WTC11 (cell line): ENCODE data around the gene PAFAH2. TPM values are rescaled to one million over a fixed set of nuclear protein-coding genes. Genes with fewer than 3 reads are reported as not detected.

Source experiments
- ATAC-seq: fragments of 200-7000 bp; cut with Tn5 transposase; 2 replicates; pipeline ENCODE4 v1.10.0; 2021; ENCODE audit warnings: mild to moderate bottlenecking, moderate library complexity
- CTCF ChIA-PET: fragments of 300-600 bp; sonication (Branson Sonifier 250); formaldehyde crosslinking; loops from one replicate; lab custom pipeline; 2021; ENCODE audit warnings: antibody characterized with exemption; lab: Charles Lee
- POLR2A ChIA-PET: fragments of 350-600 bp; sonication (Branson Sonifier 250); formaldehyde crosslinking; loops from one replicate; lab custom pipeline; 2021; ENCODE audit warnings: antibody characterized with exemption; lab: Charles Lee
- DNase-seq: peaks from one replicate; pipeline ENCODE4 v3.0.0; 2021; ENCODE audit warnings: low spot score
- H3K27ac Mint-ChIP-seq: 2 replicates; pipeline ENCODE4 v1.8.0; 2021; ENCODE audit warnings: mixed read lengths
- H3K27me3 Mint-ChIP-seq: 2 replicates; pipeline ENCODE4 v1.8.0; 2021; ENCODE audit warnings: low read depth, mild to moderate bottlenecking, moderate library complexity, mixed read lengths
- H3K36me3 Mint-ChIP-seq: 2 replicates; pipeline ENCODE4 v1.8.0; 2021; ENCODE audit warnings: mixed read lengths
- H3K4me1 Mint-ChIP-seq: 2 replicates; pipeline ENCODE4 v1.8.0; 2022; ENCODE audit warnings: mixed read lengths
- H3K4me3 Mint-ChIP-seq: 2 replicates; pipeline ENCODE4 v1.8.0; 2021; ENCODE audit warnings: mild to moderate bottlenecking, moderate library complexity, mixed read lengths
- H3K9me3 Mint-ChIP-seq: 2 replicates; pipeline ENCODE4 v1.8.0; 2021; ENCODE audit warnings: mixed read lengths
- AFF4 ChIP-seq: sonication (generic); formaldehyde crosslinking; IDR thresholded peaks from 2 replicates; pipeline ENCODE4 v1.8.1; 2023; ENCODE audit warnings: mild to moderate bottlenecking, missing genetic modification reagents, borderline replicate concordance
- ARID4B ChIP-seq: sonication (generic); formaldehyde crosslinking; IDR thresholded peaks from 2 replicates; pipeline ENCODE4 v1.8.0; 2023; ENCODE audit warnings: missing genetic modification reagents, mild to moderate bottlenecking, borderline replicate concordance
- ATF6 ChIP-seq: sonication (generic); formaldehyde crosslinking; IDR thresholded peaks from 2 replicates; pipeline ENCODE4 v1.8.1; 2023; ENCODE audit warnings: mild to moderate bottlenecking, missing genetic modification reagents
- CBFB ChIP-seq: sonication (generic); formaldehyde crosslinking; IDR thresholded peaks from 2 replicates; pipeline ENCODE4 v1.8.1; 2022; ENCODE audit warnings: mild to moderate bottlenecking, low read depth, missing genetic modification reagents
- CREM ChIP-seq: sonication (generic); formaldehyde crosslinking; IDR thresholded peaks from 2 replicates; pipeline ENCODE4 v1.8.1; 2022; ENCODE audit warnings: mild to moderate bottlenecking, missing genetic modification reagents, moderate library complexity
- E2F5 ChIP-seq: sonication (generic); formaldehyde crosslinking; IDR thresholded peaks from 2 replicates; pipeline ENCODE4 v1.8.1; 2022; ENCODE audit warnings: mild to moderate bottlenecking, moderate library complexity, missing genetic modification reagents
- ESRRA ChIP-seq: sonication (generic); formaldehyde crosslinking; IDR thresholded peaks from 2 replicates; pipeline ENCODE4 v1.8.1; 2022; ENCODE audit warnings: mild to moderate bottlenecking, missing genetic modification reagents, borderline replicate concordance
- FOXP4 ChIP-seq: sonication (generic); formaldehyde crosslinking; IDR thresholded peaks from 2 replicates; pipeline ENCODE4 v1.8.0; 2022; ENCODE audit warnings: mild to moderate bottlenecking, missing genetic modification reagents
- GRHL2 ChIP-seq: fragments of 250-450 bp; sonication (Bioruptor Pico); IDR thresholded peaks from 2 replicates; pipeline ENCODE4 v1.8.0; 2022; ENCODE audit warnings: mild to moderate bottlenecking, moderate library complexity; ENCODE audit not compliant: insufficient replicate concordance, severe bottlenecking
- HMGA2 ChIP-seq: fragments of 250-450 bp; sonication (Bioruptor Pico); IDR thresholded peaks from 2 replicates; pipeline ENCODE4 v1.4.0; 2021; ENCODE audit warnings: mild to moderate bottlenecking, moderate library complexity
- JAZF1 ChIP-seq: fragments of 250-450 bp; sonication (Bioruptor Pico); IDR thresholded peaks from 2 replicates; pipeline ENCODE4 v1.9.0; 2021; ENCODE audit warnings: moderate library complexity, mild to moderate bottlenecking, inconsistent platforms
- JUN ChIP-seq: sonication (generic); formaldehyde crosslinking; IDR thresholded peaks from 2 replicates; pipeline ENCODE4 v1.8.0; 2023; ENCODE audit warnings: mild to moderate bottlenecking, missing genetic modification reagents
- MAX ChIP-seq: sonication (generic); formaldehyde crosslinking; IDR thresholded peaks from 2 replicates; pipeline ENCODE4 v1.8.0; 2022; ENCODE audit warnings: mild to moderate bottlenecking, missing genetic modification reagents
- NFATC4 ChIP-seq: fragments of 250-450 bp; sonication (Bioruptor Pico); IDR thresholded peaks from 2 replicates; pipeline ENCODE4 v1.9.0; 2021; ENCODE audit warnings: mild to moderate bottlenecking
- SOX15 ChIP-seq: fragments of 250-450 bp; sonication (Bioruptor Pico); IDR thresholded peaks from 2 replicates; pipeline ENCODE4 v1.9.0; 2021; ENCODE audit warnings: mild to moderate bottlenecking
- TCF7 ChIP-seq: sonication (generic); formaldehyde crosslinking; IDR thresholded peaks from 2 replicates; pipeline ENCODE4 v1.8.0; 2022; ENCODE audit warnings: mild to moderate bottlenecking, low read depth, missing genetic modification reagents, moderate library complexity
- ZMAT4 ChIP-seq: fragments of 250-450 bp; sonication (Bioruptor Pico); IDR thresholded peaks from 2 replicates; pipeline ENCODE4 v1.9.0; 2021; ENCODE audit warnings: mild to moderate bottlenecking
- ZNF219 ChIP-seq: sonication (generic); formaldehyde crosslinking; IDR thresholded peaks from 2 replicates; pipeline ENCODE4 v1.8.0; 2023; ENCODE audit warnings: missing genetic modification reagents, mild to moderate bottlenecking, borderline replicate concordance
- ZNF263 ChIP-seq: sonication (generic); formaldehyde crosslinking; IDR thresholded peaks from 2 replicates; pipeline ENCODE4 v1.8.1; 2022; ENCODE audit warnings: low read depth, mild to moderate bottlenecking, moderate library complexity, missing genetic modification reagents
- ZNF671 ChIP-seq: fragments of 250-450 bp; sonication (Bioruptor Pico); IDR thresholded peaks from 2 replicates; pipeline ENCODE4 v1.8.0; 2021; ENCODE audit warnings: mild to moderate bottlenecking
- total RNA-seq: library from RNA; stranded (reverse); gene quantifications from 3 replicates; pipeline ENCODE4 v1.2.3, GENCODE V29; 2021

Gene PAFAH2
- total RNA-seq, 1 experiment from 2014 or later, result 11.5 TPM

- TF ChIP-seq ESRRA (no peak), ATF6 (CRISPR knock-in tag) (no peak), MAX (CRISPR knock-in tag) (no peak)
These were observed 24.1 kb downstream of the PAFAH2 start (continued) for GRCh38 chr1:25973610-25974321.

GRCh38 chr1:25971811-25972180, 26.1 kb downstream of the PAFAH2 start:
- CTCF ChIA-PET, result interaction anchor here (0.6 to 1.8 kb wide), 5 partner anchors 26 to 262 kb away, joined by 3 to 12 read pairs (median 4); partner anchors contain the start of genes CEP85 and PAFAH2
- Mint-ChIP-seq H3K36me3 (peaks cover 40% of the 10 kb centered on the region), H3K4me1 (peaks cover 8% of the 10 kb centered on the region), H3K27me3 (no peaks in the 10 kb centered on the region), H3K4me3 (no peak overlapping the region), H3K27ac (no peak overlapping the region), H3K9me3 (no peaks in the 10 kb centered on the region)
- ATAC-seq, result no peak
- DNase-seq, result no peak
- POLR2A ChIA-PET, result interaction anchor here (0.7 kb wide), 1 partner anchor 28 kb away, joined by 3 read pairs; no protein-coding TSS in a partner anchor
- TF ChIP-seq JAZF1 (CRISPR knock-in tag), result no peak
- no peak for TF ChIP-seq ZNF671
- no peak for TF ChIP-seq HMGA2 (CRISPR knock-in tag)
- TF ChIP-seq SOX15, result no peak
- TF ChIP-seq CBFB (CRISPR knock-in tag), result no peak
- no peak for TF ChIP-seq ZNF263
- TF ChIP-seq FOXP4, result no peak
- no peak for TF ChIP-seq CREM
- TF ChIP-seq NFATC4 (CRISPR knock-in tag), result no peak
- no peak for TF ChIP-seq E2F5 (CRISPR knock-in tag)
- no peak for TF ChIP-seq MAX (CRISPR knock-in tag)
- no peak for TF ChIP-seq TCF7 (CRISPR knock-in tag)
- no peak for TF ChIP-seq ZMAT4 (CRISPR knock-in tag)
- TF ChIP-seq GRHL2 (CRISPR knock-in tag), result no peak
- no peak for TF ChIP-seq AFF4 (CRISPR knock-in tag)
- no peak for TF ChIP-seq ZNF219
- no peak for TF ChIP-seq ARID4B (CRISPR knock-in tag)
- TF ChIP-seq JUN (CRISPR knock-in tag), result no peak
